H9 (cell line): ENCODE results near the gene POLA1. TPM values are rescaled to one million over a fixed set of nuclear protein-coding genes. Genes with fewer than 3 reads are reported as not detected.

Experiments used
- DNase-seq: peaks from one replicate; pipeline ENCODE4 v3.0.0-alpha.2; 2017
- H2AFZ ChIP-seq: one replicate; pipeline ENCODE4 v1.6.1; 2013; ENCODE audit warnings: mild to moderate bottlenecking, low read length, control low read depth, moderate library complexity
- H2AK5ac ChIP-seq: 2 replicates; pipeline ENCODE4 v1.6.1; 2013; ENCODE audit warnings: low read length, control low read depth, mixed read lengths; ENCODE audit not compliant: insufficient read length
- H2BK120ac ChIP-seq: one replicate; pipeline ENCODE4 v1.6.1; 2013; ENCODE audit warnings: low read depth, mild to moderate bottlenecking, low read length, control low read depth, inconsistent platforms; ENCODE audit not compliant: poor library complexity, severe bottlenecking
- H2BK12ac ChIP-seq: 2 replicates; pipeline ENCODE4 v1.6.1; 2013; ENCODE audit warnings: low read length, control low read depth, mixed read lengths, low read depth; ENCODE audit not compliant: insufficient read length
- H2BK15ac ChIP-seq: 2 replicates; pipeline ENCODE4 v1.6.1; 2013; ENCODE audit warnings: low read depth, low read length, control low read depth
- H2BK20ac ChIP-seq: one replicate; pipeline ENCODE4 v1.6.1; 2013; ENCODE audit warnings: low read depth, mild to moderate bottlenecking, low read length, control low read depth, inconsistent platforms; ENCODE audit not compliant: poor library complexity, severe bottlenecking
- H2BK5ac ChIP-seq: 2 replicates; pipeline ENCODE4 v1.6.1; 2013; ENCODE audit warnings: low read length, control low read depth, mixed read lengths; ENCODE audit not compliant: insufficient read length
- H3K14ac ChIP-seq: 2 replicates; pipeline ENCODE4 v1.6.1; 2013; ENCODE audit warnings: low read length, control low read depth; ENCODE audit not compliant: insufficient read depth
- H3K18ac ChIP-seq: 2 replicates; pipeline ENCODE4 v1.6.1; 2013; ENCODE audit warnings: low read depth, mild to moderate bottlenecking, mixed read lengths, low read length, control low read depth; ENCODE audit not compliant: insufficient read length
- H3K23ac ChIP-seq: 2 replicates; pipeline ENCODE4 v1.6.1; 2013; ENCODE audit warnings: low read length, control low read depth, mixed read lengths, low read depth; ENCODE audit not compliant: insufficient read length
- H3K23me2 ChIP-seq: 2 replicates; pipeline ENCODE4 v1.6.1; 2013; ENCODE audit warnings: low read depth, mild to moderate bottlenecking, mixed read lengths, low read length, control low read depth; ENCODE audit not compliant: insufficient read length, poor library complexity, severe bottlenecking
- H3K27ac ChIP-seq: 2 replicates; pipeline ENCODE4 v1.5.1; 2013; ENCODE audit warnings: low read length, control low read depth, mixed read lengths, low read depth; ENCODE audit not compliant: insufficient read length
- H3K27me3 ChIP-seq: 2 replicates; pipeline ENCODE4 v1.6.1; 2013; ENCODE audit warnings: low read length, control low read depth, inconsistent platforms; ENCODE audit not compliant: insufficient read depth
- H3K4ac ChIP-seq: 2 replicates; pipeline ENCODE4 v1.6.1; 2013; ENCODE audit warnings: low read depth, mild to moderate bottlenecking, control low read depth, inconsistent platforms, low read length, moderate library complexity
- H3K4me1 ChIP-seq: 2 replicates; pipeline ENCODE4 v1.6.1; 2013; ENCODE audit warnings: low read length, control low read depth, inconsistent platforms; ENCODE audit not compliant: insufficient read depth
- H3K4me2 ChIP-seq: 2 replicates; pipeline ENCODE4 v1.6.1; 2013; ENCODE audit warnings: low read length, control low read depth, mixed read lengths; ENCODE audit not compliant: insufficient read length, insufficient read depth
- H3K56ac ChIP-seq: 2 replicates; pipeline ENCODE4 v1.6.1; 2013; ENCODE audit warnings: low read depth, mild to moderate bottlenecking, mixed read lengths, low read length, control low read depth; ENCODE audit not compliant: insufficient read length
- H3K79me1 ChIP-seq: 2 replicates; pipeline ENCODE4 v1.6.1; 2013; ENCODE audit warnings: low read depth, mild to moderate bottlenecking, moderate library complexity, low read length, control low read depth, inconsistent platforms; ENCODE audit not compliant: insufficient read depth, poor library complexity, severe bottlenecking
- H3K79me2 ChIP-seq: 2 replicates; pipeline ENCODE4 v1.6.1; 2013; ENCODE audit warnings: low read length, control low read depth, inconsistent platforms; ENCODE audit not compliant: insufficient read depth
- H3K9ac ChIP-seq: 2 replicates; pipeline ENCODE4 v1.6.1; 2013; ENCODE audit warnings: low read length, control low read depth, mixed read lengths; ENCODE audit not compliant: insufficient read length; ENCODE audit errors: extremely low read depth
- H3K9me3 ChIP-seq: one replicate; pipeline ENCODE4 v1.6.1; 2013; ENCODE audit warnings: low read depth, low read length, inconsistent platforms; ENCODE audit not compliant: control insufficient read depth
- H3T11ph ChIP-seq: one replicate; pipeline ENCODE4 v1.6.1; 2013; ENCODE audit warnings: mild to moderate bottlenecking, low read length, control low read depth, inconsistent platforms
- H4K20me1 ChIP-seq: one replicate; pipeline ENCODE4 v1.6.1; 2013; ENCODE audit not compliant: control insufficient read depth, insufficient read length, insufficient read depth
- H4K5ac ChIP-seq: 2 replicates; pipeline ENCODE4 v1.6.1; 2013; ENCODE audit warnings: low read depth, mild to moderate bottlenecking, mixed read lengths, low read length, control low read depth; ENCODE audit not compliant: insufficient read length
- H4K8ac ChIP-seq: replicated peaks from 2 replicates; pipeline ENCODE4 v1.6.1; 2013; ENCODE audit warnings: low read length, control low read depth, mixed read lengths, low read depth; ENCODE audit not compliant: insufficient read length
- H4K91ac ChIP-seq: 2 replicates; pipeline ENCODE4 v1.6.1; 2013; ENCODE audit warnings: low read depth, mild to moderate bottlenecking, moderate library complexity, mixed read lengths, low read length, control low read depth; ENCODE audit not compliant: insufficient read length
- H3K27ac Mint-ChIP-seq, 3 experiments: 2 replicates in 2 of 3; 3 replicates in 1 of 3; pipeline ENCODE4 v1.8.0; 2020 to 2021; ENCODE audit warnings: mixed read lengths in 3 of 3, mild to moderate bottlenecking in 1 of 3, moderate library complexity in 1 of 3
- H3K27me3 Mint-ChIP-seq: 2 replicates; pipeline ENCODE4 v1.8.0; 2021; ENCODE audit warnings: low read depth, mild to moderate bottlenecking, moderate library complexity, mixed read lengths
- H3K36me3 Mint-ChIP-seq, 3 experiments: 2 replicates in 2 of 3; 3 replicates in 1 of 3; pipeline ENCODE4 v1.8.0; 2020 to 2021; ENCODE audit warnings: low read depth in 3 of 3, mixed read lengths in 3 of 3; ENCODE audit not compliant: insufficient read depth in 1 of 3
- H3K4me1 Mint-ChIP-seq, 2 experiments: 2 replicates each; pipeline ENCODE4 v1.8.0; 2020; ENCODE audit warnings: mixed read lengths in 2 of 2
- H3K4me3 Mint-ChIP-seq, 2 experiments: 2 replicates in 1 of 2; 3 replicates in 1 of 2; pipeline ENCODE4 v1.8.0; 2020 to 2021; ENCODE audit warnings: mild to moderate bottlenecking in 2 of 2, mixed read lengths in 2 of 2, moderate library complexity in 1 of 2
- H3K9me3 Mint-ChIP-seq, 2 experiments: 2 replicates in 1 of 2; 3 replicates in 1 of 2; pipeline ENCODE4 v1.8.0; 2020; ENCODE audit warnings: mild to moderate bottlenecking in 2 of 2, mixed read lengths in 2 of 2, moderate library complexity in 1 of 2
- CTCF ChIP-seq: fragments of 200-600 bp; sonication (generic); conservative IDR thresholded peaks from 3 replicates; pipeline ENCODE4 v1.8.0; 2021; ENCODE audit warnings: antibody characterized with exemption, mild to moderate bottlenecking
- WGBS: extraction: QIAGEN DNeasy Blood & Tissue Kit; methylation state at CpG from one replicate; pipeline ENCODE4 v1.1.7; 2013; ENCODE audit warnings: missing lambda C conversion rate, low lambda C conversion rate, mixed read lengths; ENCODE audit not compliant: insufficient read length; ENCODE audit errors: extremely low coverage; 5-methylcytosine and 5-hydroxymethylcytosine counted together
- total RNA-seq: library from RNA; stranded (reverse); gene quantifications from 2 replicates; pipeline ENCODE4 v1.2.1, GENCODE V29; 2021

Gene POLA1
- total RNA-seq, 1 experiment from 2014 or later, result 60.2 TPM

- no peak overlapping the region for H3K56ac ChIP-seq
- no peaks in the 10 kb centered on the region for H3K79me2 ChIP-seq
- H3K14ac ChIP-seq, result no peak overlapping the region
- H4K91ac ChIP-seq, result no peak overlapping the region
- H3K27me3 Mint-ChIP-seq, result no peaks in the 10 kb centered on the region
- H2AFZ ChIP-seq, result no peak overlapping the region
- H3K18ac ChIP-seq, result no peak overlapping the region
- H3K4me3 Mint-ChIP-seq, result no peak overlapping the region
- no peak for TF ChIP-seq CTCF
- no peak overlapping the region for H3K4me2 ChIP-seq
- H2BK120ac ChIP-seq, result no peak overlapping the region
- H3T11ph ChIP-seq, result no peak overlapping the region
- H3K9ac ChIP-seq, result no peak overlapping the region
- H3K9me3 ChIP-seq, result no peaks in the 10 kb centered on the region
- H3K79me1 ChIP-seq, result no peaks in the 10 kb centered on the region
- no CpG with 5 or more reads among the region's 2 CpGs for WGBS
- no peak for DNase-seq
- H3K4me1 Mint-ChIP-seq, result no peaks in the 10 kb centered on the region
- H2AK5ac ChIP-seq, result no peak overlapping the region
- no peaks in the 10 kb centered on the region for H4K20me1 ChIP-seq
- H2BK20ac ChIP-seq, result no peak overlapping the region
- H3K4ac ChIP-seq, result no peak overlapping the region
- no peak overlapping the region for H3K23ac ChIP-seq
- H3K23me2 ChIP-seq, result no peaks in the 10 kb centered on the region
- peaks cover 30 to 62% (median 38%) of the 10 kb centered on the region in 3 experiments for H3K36me3 Mint-ChIP-seq
- no peak overlapping the region for H2BK15ac ChIP-seq
- H3K27ac ChIP-seq, result no peak overlapping the region
- no peaks in the 10 kb centered on the region for H3K4me1 ChIP-seq
- H2BK5ac ChIP-seq, result no peak overlapping the region
- H3K9me3 Mint-ChIP-seq, result peaks cover 7 to 9% of the 10 kb centered on the region in 2 experiments
- no peak overlapping the region for H4K5ac ChIP-seq
- no peaks in the 10 kb centered on the region for H3K27me3 ChIP-seq
- H4K8ac ChIP-seq, result no peak overlapping the region
- no peak overlapping the region for H3K27ac Mint-ChIP-seq
- no peak overlapping the region for H2BK12ac ChIP-seq
These were observed 197.0 kb downstream of the POLA1 start for GRCh38 chrX:24890677-24891076.
